GM23338 (cell line): ENCODE measurements around the gene BTN2A1. TPM values are rescaled to one million over a fixed set of nuclear protein-coding genes. Genes with fewer than 3 reads are reported as not detected.

Experiments used
- ATAC-seq: fragments of 200-7000 bp; cut with Tn5 transposase; 3 replicates; pipeline ENCODE4 v1.9.1; 2020
- DNase-seq: peaks from one replicate; pipeline ENCODE4 v3.0.0-alpha.2; 2015; ENCODE audit warnings: low spot score
- H2AFZ ChIP-seq: fragments of 200-600 bp; sonication (generic); 2 replicates; pipeline ENCODE4 v1.8.0; 2016; ENCODE audit warnings: antibody characterized with exemption, mild to moderate bottlenecking, moderate library complexity
- H3F3A ChIP-seq: fragments of 200-600 bp; sonication (generic); replicated peaks from 2 replicates; pipeline ENCODE4 v1.8.0; 2017; ENCODE audit warnings: antibody characterized with exemption, mixed run types, low read depth
- H3K27ac ChIP-seq: fragments of 200-600 bp; sonication (generic); 2 replicates; pipeline ENCODE4 v1.6.1; 2016; ENCODE audit warnings: low read depth
- H3K27me3 ChIP-seq: fragments of 200-600 bp; sonication (generic); 2 replicates; pipeline ENCODE4 v1.8.0; 2016; ENCODE audit warnings: mild to moderate bottlenecking, mixed run types, moderate library complexity; ENCODE audit not compliant: insufficient read depth
- H3K36me3 ChIP-seq: fragments of 200-600 bp; sonication (generic); 2 replicates; pipeline ENCODE4 v1.8.0; 2016; ENCODE audit warnings: mild to moderate bottlenecking; ENCODE audit not compliant: insufficient read depth
- H3K4me1 ChIP-seq: fragments of 200-600 bp; sonication (generic); 2 replicates; pipeline ENCODE4 v1.8.0; 2016; ENCODE audit warnings: mild to moderate bottlenecking, moderate library complexity; ENCODE audit not compliant: insufficient read depth
- H3K4me2 ChIP-seq: fragments of 200-600 bp; sonication (generic); 2 replicates; pipeline ENCODE4 v1.7.1; 2017; ENCODE audit warnings: mixed run types
- H3K4me3 ChIP-seq: fragments of 200-600 bp; sonication (generic); 2 replicates; pipeline ENCODE4 v1.6.1; 2016; ENCODE audit warnings: mixed run types
- H3K79me2 ChIP-seq: fragments of 200-600 bp; sonication (generic); replicated peaks from 2 replicates; pipeline ENCODE4 v1.8.0; 2017; ENCODE audit warnings: mild to moderate bottlenecking; ENCODE audit not compliant: insufficient read depth
- H3K9me2 ChIP-seq: fragments of 200-600 bp; sonication (generic); 2 replicates; pipeline ENCODE4 v1.8.0; 2017; ENCODE audit not compliant: insufficient read depth
- H4K20me1 ChIP-seq: fragments of 200-600 bp; sonication (generic); replicated peaks from 2 replicates; pipeline ENCODE4 v1.8.0; 2017; ENCODE audit warnings: mild to moderate bottlenecking; ENCODE audit not compliant: insufficient read depth
- H3K27ac Mint-ChIP-seq: 2 replicates; pipeline ENCODE4 v1.8.0; 2020; ENCODE audit warnings: inconsistent platforms, mild to moderate bottlenecking, moderate library complexity, mixed read lengths
- H3K27me3 Mint-ChIP-seq: 3 replicates; pipeline ENCODE4 v1.8.0; 2022; ENCODE audit warnings: low read depth, mild to moderate bottlenecking, moderate library complexity, mixed read lengths, inconsistent platforms; ENCODE audit not compliant: insufficient read depth, poor library complexity
- H3K36me3 Mint-ChIP-seq: 3 replicates; pipeline ENCODE4 v1.8.0; 2021; ENCODE audit warnings: low read depth, mild to moderate bottlenecking, inconsistent platforms, moderate library complexity, mixed read lengths
- H3K4me1 Mint-ChIP-seq: 3 replicates; pipeline ENCODE4 v1.8.0; 2020; ENCODE audit warnings: mild to moderate bottlenecking, inconsistent platforms, mixed read lengths
- H3K4me3 Mint-ChIP-seq: 3 replicates; pipeline ENCODE4 v1.8.0; 2021; ENCODE audit warnings: moderate library complexity, mild to moderate bottlenecking, inconsistent platforms, mixed read lengths
- H3K9me3 Mint-ChIP-seq: 3 replicates; pipeline ENCODE4 v1.8.0; 2020; ENCODE audit warnings: moderate library complexity, mild to moderate bottlenecking, inconsistent platforms, mixed read lengths
- EZH2 ChIP-seq: fragments of 200-600 bp; sonication (generic); IDR thresholded peaks from one replicate; pipeline ENCODE4 v1.8.0; 2017; ENCODE audit warnings: antibody characterized with exemption, mild to moderate bottlenecking, low read depth; ENCODE audit not compliant: unreplicated experiment
- EZH2phosphoT487 ChIP-seq: fragments of 200-600 bp; sonication (generic); IDR thresholded peaks from one replicate; pipeline ENCODE4 v1.8.1; 2018; ENCODE audit warnings: antibody characterized with exemption; ENCODE audit not compliant: unreplicated experiment
- JUNB ChIP-seq: IDR thresholded peaks from one replicate; pipeline ENCODE4 v1.6.1; 2016; ENCODE audit warnings: antibody characterized with exemption; ENCODE audit not compliant: unreplicated experiment
- NANOG ChIP-seq: IDR thresholded peaks from 2 replicates; pipeline ENCODE4 v1.6.1; 2016; ENCODE audit warnings: antibody characterized with exemption, borderline replicate concordance
- POLR2AphosphoS5 ChIP-seq: IDR thresholded peaks from 2 replicates; pipeline ENCODE4 v1.6.1; 2016; ENCODE audit warnings: antibody characterized with exemption, low read depth
- STAT1 ChIP-seq: IDR thresholded peaks from one replicate; pipeline ENCODE4 v1.6.1; 2016; ENCODE audit warnings: antibody characterized with exemption; ENCODE audit not compliant: unreplicated experiment
- ZNF114 ChIP-seq: fragments of 250-450 bp; sonication (Bioruptor Pico); IDR thresholded peaks from 2 replicates; pipeline ENCODE4 v1.5.0; 2020; ENCODE audit warnings: mild to moderate bottlenecking, moderate library complexity
- ZNF331 ChIP-seq: fragments of 250-450 bp; sonication (Bioruptor Pico); IDR thresholded peaks from 2 replicates; pipeline ENCODE4 v1.5.0; 2020; ENCODE audit warnings: low read depth, mild to moderate bottlenecking, moderate library complexity
- polyA plus RNA-seq: library from polyadenylated mRNA; unstranded; fragments of >200 nt; fragmentation: Nextera tagmentation; extraction: Ambion mirVana; gene quantifications from 2 replicates; pipeline ENCODE4 v1.2.1, GENCODE V29; 2016
- total RNA-seq: library from RNA; depleted of rRNA; stranded (reverse); fragments of >200 nt; shearing (Covaris generic); gene quantifications from 2 replicates; pipeline ENCODE4 v1.2.3, GENCODE V29; 2014
- TF ChIP-seq, protein P1 (sequence below): IDR thresholded peaks from 2 replicates; pipeline ENCODE4 v1.6.1; 2016; ENCODE audit warnings: antibody characterized with exemption
- TF ChIP-seq, protein P2 (sequence below), 2 experiments: fragments of 200-600 bp in 1 of 2; sonication (generic) in 1 of 2; conservative IDR thresholded peaks; 2 replicates each; pipeline versions ENCODE4 v1.5.1 to v1.6.1; 2016 to 2017; ENCODE audit warnings: antibody characterized with exemption in 2 of 2, low read depth in 2 of 2, mild to moderate bottlenecking in 2 of 2, moderate library complexity in 1 of 2
- TF ChIP-seq, protein P3 (sequence below): IDR thresholded peaks from one replicate; pipeline ENCODE4 v1.6.1; 2018; ENCODE audit warnings: antibody characterized with exemption; ENCODE audit not compliant: unreplicated experiment
- TF ChIP-seq, protein P4 (sequence below): fragments of 250-450 bp; sonication (Bioruptor Pico); IDR thresholded peaks from 2 replicates; pipeline ENCODE4 v1.5.0; 2020; ENCODE audit warnings: mild to moderate bottlenecking, moderate library complexity

Gene BTN2A1
- total and polyA plus RNA-seq, 2 experiments from 2014 or later = 6.3 to 7.0 TPM

DNA sequence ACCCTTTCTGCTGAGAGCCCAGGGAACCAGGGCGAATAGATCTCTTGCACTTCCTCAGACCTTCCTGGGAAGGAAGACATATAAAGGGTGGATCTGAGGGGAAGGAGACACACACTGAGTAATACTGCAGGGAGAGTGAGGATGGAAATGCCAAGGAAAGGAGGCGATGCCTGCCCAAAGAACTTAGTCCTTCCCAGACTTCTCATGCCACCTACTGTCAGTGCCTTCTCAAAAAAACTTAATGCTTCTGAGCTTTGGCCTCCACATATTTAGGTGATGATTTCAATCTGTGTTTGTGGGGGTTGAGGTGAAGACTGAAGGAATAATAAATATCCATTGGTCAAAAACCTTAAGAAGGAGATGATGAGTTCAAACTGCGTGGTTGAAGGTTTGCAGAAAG lies 46.0 kb upstream of the BTN2A1 start (continued):
- TF ChIP-seq EZH2 (no peak), ZNF114 (CRISPR knock-in tag) (no peak), JUNB (no peak), NANOG (no peak), EZH2phosphoT487 (no peak)
- TF ChIP-seq, protein P1, sequence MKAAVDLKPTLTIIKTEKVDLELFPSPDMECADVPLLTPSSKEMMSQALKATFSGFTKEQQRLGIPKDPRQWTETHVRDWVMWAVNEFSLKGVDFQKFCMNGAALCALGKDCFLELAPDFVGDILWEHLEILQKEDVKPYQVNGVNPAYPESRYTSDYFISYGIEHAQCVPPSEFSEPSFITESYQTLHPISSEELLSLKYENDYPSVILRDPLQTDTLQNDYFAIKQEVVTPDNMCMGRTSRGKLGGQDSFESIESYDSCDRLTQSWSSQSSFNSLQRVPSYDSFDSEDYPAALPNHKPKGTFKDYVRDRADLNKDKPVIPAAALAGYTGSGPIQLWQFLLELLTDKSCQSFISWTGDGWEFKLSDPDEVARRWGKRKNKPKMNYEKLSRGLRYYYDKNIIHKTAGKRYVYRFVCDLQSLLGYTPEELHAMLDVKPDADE = no peak
- TF ChIP-seq, protein P2, sequence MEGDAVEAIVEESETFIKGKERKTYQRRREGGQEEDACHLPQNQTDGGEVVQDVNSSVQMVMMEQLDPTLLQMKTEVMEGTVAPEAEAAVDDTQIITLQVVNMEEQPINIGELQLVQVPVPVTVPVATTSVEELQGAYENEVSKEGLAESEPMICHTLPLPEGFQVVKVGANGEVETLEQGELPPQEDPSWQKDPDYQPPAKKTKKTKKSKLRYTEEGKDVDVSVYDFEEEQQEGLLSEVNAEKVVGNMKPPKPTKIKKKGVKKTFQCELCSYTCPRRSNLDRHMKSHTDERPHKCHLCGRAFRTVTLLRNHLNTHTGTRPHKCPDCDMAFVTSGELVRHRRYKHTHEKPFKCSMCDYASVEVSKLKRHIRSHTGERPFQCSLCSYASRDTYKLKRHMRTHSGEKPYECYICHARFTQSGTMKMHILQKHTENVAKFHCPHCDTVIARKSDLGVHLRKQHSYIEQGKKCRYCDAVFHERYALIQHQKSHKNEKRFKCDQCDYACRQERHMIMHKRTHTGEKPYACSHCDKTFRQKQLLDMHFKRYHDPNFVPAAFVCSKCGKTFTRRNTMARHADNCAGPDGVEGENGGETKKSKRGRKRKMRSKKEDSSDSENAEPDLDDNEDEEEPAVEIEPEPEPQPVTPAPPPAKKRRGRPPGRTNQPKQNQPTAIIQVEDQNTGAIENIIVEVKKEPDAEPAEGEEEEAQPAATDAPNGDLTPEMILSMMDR (conservative IDR thresholded peaks at IDR 0.05; ENCODE audit: low read depth in 2 of 2) = no peak

DNA sequence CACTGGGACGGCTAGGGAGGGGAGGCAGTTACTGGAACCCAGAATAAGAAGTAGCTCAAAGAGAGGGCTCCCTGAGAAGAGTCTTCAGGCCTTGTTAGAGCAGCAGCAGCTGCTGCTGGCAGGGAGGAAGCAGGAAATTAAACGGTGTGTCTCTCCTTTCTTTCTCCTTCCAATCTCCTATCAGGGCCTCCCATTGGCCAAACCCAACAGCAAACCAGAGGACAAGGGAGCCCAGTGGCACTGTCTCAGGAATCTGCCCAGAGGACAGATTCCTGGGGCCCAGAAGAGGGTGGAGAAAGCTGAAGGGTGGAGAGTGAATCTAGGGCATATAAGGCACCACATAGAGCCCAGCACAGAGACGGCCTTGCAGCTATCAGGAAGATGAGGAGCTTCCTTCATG lies 45.5 kb upstream of the BTN2A1 start:
- H3K4me3 ChIP-seq = no peak overlapping the region
- Mint-ChIP-seq H3K36me3 (peaks cover 3% of the 10 kb centered on the region; the same call in 1 of the 3 replicates), H3K4me1 (peaks cover 10% of the 10 kb centered on the region), H3K27ac (no peak overlapping the region), H3K4me3 (no peak overlapping the region; the same call in 2 of the 3 replicates), H3K9me3 (peaks cover 5% of the 10 kb centered on the region), H3K27me3 (no peaks in the 10 kb centered on the region)
- ATAC-seq (peak; percentile 48), DNase-seq (peak; percentile 35)
- TF ChIP-seq, protein P3, sequence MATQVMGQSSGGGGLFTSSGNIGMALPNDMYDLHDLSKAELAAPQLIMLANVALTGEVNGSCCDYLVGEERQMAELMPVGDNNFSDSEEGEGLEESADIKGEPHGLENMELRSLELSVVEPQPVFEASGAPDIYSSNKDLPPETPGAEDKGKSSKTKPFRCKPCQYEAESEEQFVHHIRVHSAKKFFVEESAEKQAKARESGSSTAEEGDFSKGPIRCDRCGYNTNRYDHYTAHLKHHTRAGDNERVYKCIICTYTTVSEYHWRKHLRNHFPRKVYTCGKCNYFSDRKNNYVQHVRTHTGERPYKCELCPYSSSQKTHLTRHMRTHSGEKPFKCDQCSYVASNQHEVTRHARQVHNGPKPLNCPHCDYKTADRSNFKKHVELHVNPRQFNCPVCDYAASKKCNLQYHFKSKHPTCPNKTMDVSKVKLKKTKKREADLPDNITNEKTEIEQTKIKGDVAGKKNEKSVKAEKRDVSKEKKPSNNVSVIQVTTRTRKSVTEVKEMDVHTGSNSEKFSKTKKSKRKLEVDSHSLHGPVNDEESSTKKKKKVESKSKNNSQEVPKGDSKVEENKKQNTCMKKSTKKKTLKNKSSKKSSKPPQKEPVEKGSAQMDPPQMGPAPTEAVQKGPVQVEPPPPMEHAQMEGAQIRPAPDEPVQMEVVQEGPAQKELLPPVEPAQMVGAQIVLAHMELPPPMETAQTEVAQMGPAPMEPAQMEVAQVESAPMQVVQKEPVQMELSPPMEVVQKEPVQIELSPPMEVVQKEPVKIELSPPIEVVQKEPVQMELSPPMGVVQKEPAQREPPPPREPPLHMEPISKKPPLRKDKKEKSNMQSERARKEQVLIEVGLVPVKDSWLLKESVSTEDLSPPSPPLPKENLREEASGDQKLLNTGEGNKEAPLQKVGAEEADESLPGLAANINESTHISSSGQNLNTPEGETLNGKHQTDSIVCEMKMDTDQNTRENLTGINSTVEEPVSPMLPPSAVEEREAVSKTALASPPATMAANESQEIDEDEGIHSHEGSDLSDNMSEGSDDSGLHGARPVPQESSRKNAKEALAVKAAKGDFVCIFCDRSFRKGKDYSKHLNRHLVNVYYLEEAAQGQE = no peak
- TF ChIP-seq, protein P4, sequence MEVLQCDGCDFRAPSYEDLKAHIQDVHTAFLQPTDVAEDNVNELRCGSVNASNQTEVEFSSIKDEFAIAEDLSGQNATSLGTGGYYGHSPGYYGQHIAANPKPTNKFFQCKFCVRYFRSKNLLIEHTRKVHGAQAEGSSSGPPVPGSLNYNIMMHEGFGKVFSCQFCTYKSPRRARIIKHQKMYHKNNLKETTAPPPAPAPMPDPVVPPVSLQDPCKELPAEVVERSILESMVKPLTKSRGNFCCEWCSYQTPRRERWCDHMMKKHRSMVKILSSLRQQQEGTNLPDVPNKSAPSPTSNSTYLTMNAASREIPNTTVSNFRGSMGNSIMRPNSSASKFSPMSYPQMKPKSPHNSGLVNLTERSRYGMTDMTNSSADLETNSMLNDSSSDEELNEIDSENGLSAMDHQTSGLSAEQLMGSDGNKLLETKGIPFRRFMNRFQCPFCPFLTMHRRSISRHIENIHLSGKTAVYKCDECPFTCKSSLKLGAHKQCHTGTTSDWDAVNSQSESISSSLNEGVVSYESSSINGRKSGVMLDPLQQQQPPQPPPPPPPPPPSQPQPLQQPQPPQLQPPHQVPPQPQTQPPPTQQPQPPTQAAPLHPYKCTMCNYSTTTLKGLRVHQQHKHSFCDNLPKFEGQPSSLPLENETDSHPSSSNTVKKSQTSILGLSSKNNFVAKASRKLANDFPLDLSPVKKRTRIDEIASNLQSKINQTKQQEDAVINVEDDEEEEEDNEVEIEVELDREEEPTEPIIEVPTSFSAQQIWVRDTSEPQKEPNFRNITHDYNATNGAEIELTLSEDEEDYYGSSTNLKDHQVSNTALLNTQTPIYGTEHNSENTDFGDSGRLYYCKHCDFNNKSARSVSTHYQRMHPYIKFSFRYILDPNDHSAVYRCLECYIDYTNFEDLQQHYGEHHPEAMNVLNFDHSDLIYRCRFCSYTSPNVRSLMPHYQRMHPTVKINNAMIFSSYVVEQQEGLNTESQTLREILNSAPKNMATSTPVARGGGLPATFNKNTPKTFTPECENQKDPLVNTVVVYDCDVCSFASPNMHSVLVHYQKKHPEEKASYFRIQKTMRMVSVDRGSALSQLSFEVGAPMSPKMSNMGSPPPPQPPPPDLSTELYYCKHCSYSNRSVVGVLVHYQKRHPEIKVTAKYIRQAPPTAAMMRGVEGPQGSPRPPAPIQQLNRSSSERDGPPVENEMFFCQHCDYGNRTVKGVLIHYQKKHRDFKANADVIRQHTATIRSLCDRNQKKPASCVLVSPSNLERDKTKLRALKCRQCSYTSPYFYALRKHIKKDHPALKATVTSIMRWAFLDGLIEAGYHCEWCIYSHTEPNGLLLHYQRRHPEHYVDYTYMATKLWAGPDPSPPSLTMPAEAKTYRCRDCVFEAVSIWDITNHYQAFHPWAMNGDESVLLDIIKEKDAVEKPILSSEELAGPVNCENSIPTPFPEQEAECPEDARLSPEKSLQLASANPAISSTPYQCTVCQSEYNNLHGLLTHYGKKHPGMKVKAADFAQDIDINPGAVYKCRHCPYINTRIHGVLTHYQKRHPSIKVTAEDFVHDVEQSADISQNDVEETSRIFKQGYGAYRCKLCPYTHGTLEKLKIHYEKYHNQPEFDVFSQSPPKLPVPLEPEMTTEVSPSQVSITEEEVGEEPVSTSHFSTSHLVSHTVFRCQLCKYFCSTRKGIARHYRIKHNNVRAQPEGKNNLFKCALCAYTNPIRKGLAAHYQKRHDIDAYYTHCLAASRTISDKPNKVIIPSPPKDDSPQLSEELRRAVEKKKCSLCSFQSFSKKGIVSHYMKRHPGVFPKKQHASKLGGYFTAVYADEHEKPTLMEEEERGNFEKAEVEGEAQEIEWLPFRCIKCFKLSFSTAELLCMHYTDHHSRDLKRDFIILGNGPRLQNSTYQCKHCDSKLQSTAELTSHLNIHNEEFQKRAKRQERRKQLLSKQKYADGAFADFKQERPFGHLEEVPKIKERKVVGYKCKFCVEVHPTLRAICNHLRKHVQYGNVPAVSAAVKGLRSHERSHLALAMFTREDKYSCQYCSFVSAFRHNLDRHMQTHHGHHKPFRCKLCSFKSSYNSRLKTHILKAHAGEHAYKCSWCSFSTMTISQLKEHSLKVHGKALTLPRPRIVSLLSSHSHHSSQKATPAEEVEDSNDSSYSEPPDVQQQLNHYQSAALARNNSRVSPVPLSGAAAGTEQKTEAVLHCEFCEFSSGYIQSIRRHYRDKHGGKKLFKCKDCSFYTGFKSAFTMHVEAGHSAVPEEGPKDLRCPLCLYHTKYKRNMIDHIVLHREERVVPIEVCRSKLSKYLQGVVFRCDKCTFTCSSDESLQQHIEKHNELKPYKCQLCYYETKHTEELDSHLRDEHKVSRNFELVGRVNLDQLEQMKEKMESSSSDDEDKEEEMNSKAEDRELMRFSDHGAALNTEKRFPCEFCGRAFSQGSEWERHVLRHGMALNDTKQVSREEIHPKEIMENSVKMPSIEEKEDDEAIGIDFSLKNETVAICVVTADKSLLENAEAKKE (CRISPR knock-in tag) = no peak
- no peak for TF ChIP-seq STAT1
- no peak for TF ChIP-seq EZH2
- TF ChIP-seq JUNB = no peak
- TF ChIP-seq ZNF331 (CRISPR knock-in tag) = no peak
- no peak for TF ChIP-seq NANOG
- no peak for TF ChIP-seq POLR2AphosphoS5
- no peaks in the 10 kb centered on the region for H4K20me1 ChIP-seq
- no peak overlapping the region for H3K27ac ChIP-seq
- H3K4me2 ChIP-seq = no peak overlapping the region
- H3K27me3 ChIP-seq = no peaks in the 10 kb centered on the region
- H2AFZ ChIP-seq = no peak overlapping the region
- no peaks in the 10 kb centered on the region; the same call in 1 of the 2 replicates for H3K4me1 ChIP-seq
- 0 out of 2 replicates have a peak, but pooled peaks cover 3% of the 10 kb centered on the region for H3K9me2 ChIP-seq
- H3F3A ChIP-seq = no peaks in the 10 kb centered on the region
- H3K36me3 ChIP-seq = no peaks in the 10 kb centered on the region; the same call in 1 of the 2 replicates
- no peaks in the 10 kb centered on the region for H3K79me2 ChIP-seq
